Measurements from ENCODE around the gene SCNN1G. TPM values are rescaled to one million over a fixed set of nuclear protein-coding genes. Genes with fewer than 3 reads are reported as not detected.

The SCNN1G gene
- total and polyA plus RNA-seq, 4 donors: not detected

DNA sequence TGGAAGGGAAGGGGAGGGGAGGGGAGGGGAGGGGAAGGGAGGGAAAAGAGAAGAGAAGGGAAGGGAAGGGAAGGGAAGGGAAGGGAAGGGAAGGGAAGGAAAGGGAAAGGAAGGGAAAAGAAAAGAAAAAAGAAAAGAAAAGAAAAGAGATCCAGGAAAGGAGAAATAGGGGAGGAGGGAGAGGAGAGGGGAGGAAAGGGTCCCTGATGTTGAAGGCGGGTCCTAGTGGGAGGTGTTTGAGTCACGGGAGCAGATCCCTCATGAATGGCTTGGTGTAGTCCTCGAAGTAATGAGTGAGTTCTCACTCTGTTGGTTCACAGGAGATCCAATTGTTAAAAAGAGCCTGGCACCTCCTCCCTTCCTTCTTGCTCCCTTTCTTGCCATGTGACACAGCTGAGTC, 26.4 kb upstream of the SCNN1G start:
- 77% methylated on average over 3 of the region's 3 CpGs for whole genome bisulfite sequencing
- H3K27ac ChIP-seq (ENCODE audit: low read depth in 1 of 2, low read length in 2 of 2): no peak overlapping the region
- TF ChIP-seq RAD21 (IDR thresholded peaks at IDR 0.05): no peak
- TF ChIP-seq REST (IDR thresholded peaks at IDR 0.05): no peak
- TF ChIP-seq JUND (IDR thresholded peaks at IDR 0.05): no peak
- TF ChIP-seq EGR1 (IDR thresholded peaks at IDR 0.05; ENCODE audit: low read depth in 2 of 2): no peak
- no peak for TF ChIP-seq SP1 (IDR thresholded peaks at IDR 0.05)
- no peak for TF ChIP-seq TAF1 (conservative IDR thresholded peaks at IDR 0.05)
- DNase-seq (ENCODE audit: low spot score): no peak
- H3K9ac ChIP-seq (ENCODE audit: low read depth in 1 of 2, low read length in 2 of 2): no peak overlapping the region
- no peak overlapping the region for H3K4me3 ChIP-seq (ENCODE audit: low read depth in 1 of 3, low read length in 3 of 3)
- no peaks in the 10 kb centered on the region for H3K9me3 ChIP-seq (ENCODE audit: control insufficient read depth in 4 of 4, low read length in 3 of 4)
- H3K36me3 ChIP-seq (ENCODE audit: control insufficient read depth in 4 of 4, insufficient read depth in 3 of 4, low read depth in 1 of 4, low read length in 3 of 4): no peaks in the 10 kb centered on the region
- no peaks in the 10 kb centered on the region for H3K27me3 ChIP-seq (ENCODE audit: control insufficient read depth in 4 of 4, insufficient read depth in 4 of 4, low read length in 3 of 4)
- no peaks in the 10 kb centered on the region for H3K4me1 ChIP-seq (ENCODE audit: control insufficient read depth in 4 of 4, insufficient read depth in 4 of 4, low read length in 3 of 4)

DNA sequence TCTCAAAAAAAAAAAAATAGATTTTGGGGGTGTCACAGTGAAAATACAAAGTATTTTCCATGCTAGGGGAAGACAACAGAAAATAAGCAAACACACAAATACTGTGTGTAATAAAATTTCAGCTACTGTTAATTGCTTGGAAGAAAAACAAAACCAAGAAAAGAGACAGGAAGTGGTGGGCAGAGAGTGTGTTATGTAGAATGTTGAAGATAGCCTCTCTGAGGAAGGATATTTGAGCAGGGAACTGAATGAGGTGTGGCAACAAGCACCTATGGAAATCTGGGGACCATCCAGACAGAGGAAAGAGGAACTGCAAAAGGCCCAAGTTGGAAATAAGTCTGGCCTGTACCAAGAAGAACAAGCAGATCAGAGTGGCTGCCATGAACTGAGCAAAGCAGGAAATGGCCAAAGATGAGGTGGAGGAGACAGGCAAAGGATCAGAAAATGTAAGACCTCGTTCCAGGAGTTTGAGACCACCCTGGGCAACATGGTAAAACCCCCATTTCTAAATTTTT, 25.5 kb upstream of the SCNN1G start:
- Histone ChIP-seq H3K36me3 (ENCODE audit: control insufficient read depth in 4 of 4, insufficient read depth in 3 of 4, low read depth in 1 of 4, low read length in 3 of 4) (no peaks in the 10 kb centered on the region), H3K4me3 (ENCODE audit: low read depth in 1 of 3, low read length in 3 of 3) (no peak overlapping the region), H3K4me1 (ENCODE audit: control insufficient read depth in 4 of 4, insufficient read depth in 4 of 4, low read length in 3 of 4) (no peaks in the 10 kb centered on the region), H3K9me3 (ENCODE audit: control insufficient read depth in 4 of 4, low read length in 3 of 4) (no peaks in the 10 kb centered on the region), H3K27ac (ENCODE audit: low read depth in 1 of 2, low read length in 2 of 2) (no peak overlapping the region), H3K9ac (ENCODE audit: low read depth in 1 of 2, low read length in 2 of 2) (no peak overlapping the region), H3K27me3 (ENCODE audit: control insufficient read depth in 4 of 4, insufficient read depth in 4 of 4, low read length in 3 of 4) (no peaks in the 10 kb centered on the region)
- 69% methylated on average over 1 of the region's 1 CpG for WGBS
- no peak for TF ChIP-seq FOXA1 (IDR thresholded peaks at IDR 0.05)
- TF ChIP-seq FOXA2 (IDR thresholded peaks at IDR 0.05): no peak
- no peak for TF ChIP-seq JUND (IDR thresholded peaks at IDR 0.05)
- no peak for TF ChIP-seq YY1 (IDR thresholded peaks at IDR 0.05)
- TF ChIP-seq HNF4A (conservative IDR thresholded peaks at IDR 0.05): no peak
- TF ChIP-seq GABPA (IDR thresholded peaks at IDR 0.05 in 1 of 2, conservative IDR thresholded peaks at IDR 0.05 in 1 of 2): no peak
- TF ChIP-seq, protein P1, sequence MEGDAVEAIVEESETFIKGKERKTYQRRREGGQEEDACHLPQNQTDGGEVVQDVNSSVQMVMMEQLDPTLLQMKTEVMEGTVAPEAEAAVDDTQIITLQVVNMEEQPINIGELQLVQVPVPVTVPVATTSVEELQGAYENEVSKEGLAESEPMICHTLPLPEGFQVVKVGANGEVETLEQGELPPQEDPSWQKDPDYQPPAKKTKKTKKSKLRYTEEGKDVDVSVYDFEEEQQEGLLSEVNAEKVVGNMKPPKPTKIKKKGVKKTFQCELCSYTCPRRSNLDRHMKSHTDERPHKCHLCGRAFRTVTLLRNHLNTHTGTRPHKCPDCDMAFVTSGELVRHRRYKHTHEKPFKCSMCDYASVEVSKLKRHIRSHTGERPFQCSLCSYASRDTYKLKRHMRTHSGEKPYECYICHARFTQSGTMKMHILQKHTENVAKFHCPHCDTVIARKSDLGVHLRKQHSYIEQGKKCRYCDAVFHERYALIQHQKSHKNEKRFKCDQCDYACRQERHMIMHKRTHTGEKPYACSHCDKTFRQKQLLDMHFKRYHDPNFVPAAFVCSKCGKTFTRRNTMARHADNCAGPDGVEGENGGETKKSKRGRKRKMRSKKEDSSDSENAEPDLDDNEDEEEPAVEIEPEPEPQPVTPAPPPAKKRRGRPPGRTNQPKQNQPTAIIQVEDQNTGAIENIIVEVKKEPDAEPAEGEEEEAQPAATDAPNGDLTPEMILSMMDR (IDR thresholded peaks at IDR 0.05; ENCODE audit: low read depth, low read length, missing input control): no peak
- no peak for TF ChIP-seq RXRA (IDR thresholded peaks at IDR 0.05)
- no peak for TF ChIP-seq REST (IDR thresholded peaks at IDR 0.05)
- no peak for TF ChIP-seq HNF4G (IDR thresholded peaks at IDR 0.05)
- no peak for TF ChIP-seq NR2F2 (IDR thresholded peaks at IDR 0.05)
- TF ChIP-seq SP1 (IDR thresholded peaks at IDR 0.05): no peak
- TF ChIP-seq, protein P2, sequence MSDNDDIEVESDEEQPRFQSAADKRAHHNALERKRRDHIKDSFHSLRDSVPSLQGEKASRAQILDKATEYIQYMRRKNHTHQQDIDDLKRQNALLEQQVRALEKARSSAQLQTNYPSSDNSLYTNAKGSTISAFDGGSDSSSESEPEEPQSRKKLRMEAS (IDR thresholded peaks at IDR 0.05): no peak
- TF ChIP-seq TAF1 (conservative IDR thresholded peaks at IDR 0.05): no peak
- no peak for DNase-seq (ENCODE audit: low spot score)
